Right lobe of liver (tissue), 6 donors: ENCODE measurements around the gene KBTBD6. TPM values are rescaled to one million over a fixed set of nuclear protein-coding genes. Genes with fewer than 3 reads are reported as not detected.
"Not testable (repeated sequence)": the region's sequence is repeated elsewhere in the genome, so short reads cannot be mapped to it uniquely, and the experiment has no call there.

Experiments used
- ATAC-seq, 4 donors: fragments of 200-7000 bp; cut with Tn5 transposase; one replicate each; pipeline ENCODE4 v1.9.1; 2020; ENCODE audit warnings: mild to moderate bottlenecking in 4 of 4, moderate library complexity in 4 of 4
- DNase-seq, 3 donors: peaks; one replicate each; pipeline ENCODE4 v3.0.0-alpha.2; 2020
- H3K27ac ChIP-seq, 3 donors: fragments of 200-600 bp; one replicate each; pipeline ENCODE4 v1.8.0; 2022
- H3K27me3 ChIP-seq, 2 donors: fragments of 200-600 bp; one replicate each; pipeline ENCODE4 v1.8.0; 2022
- H3K36me3 ChIP-seq, 4 donors: fragments of 200-600 bp; sonication (generic) in 1 of 4; one replicate each; pipeline versions ENCODE4 v1.5.1 to v1.8.0; 2017 to 2022; ENCODE audit warnings: control low read depth in 1 of 4
- H3K4me1 ChIP-seq, 4 donors: fragments of 200-600 bp; sonication (generic) in 1 of 4; one replicate each; pipeline versions ENCODE4 v1.5.1 to v1.8.0; 2017 to 2022; ENCODE audit warnings: control low read depth in 1 of 4
- H3K4me3 ChIP-seq, 3 donors: fragments of 200-600 bp; one replicate each; pipeline ENCODE4 v1.8.0; 2022
- H3K9me3 ChIP-seq, 4 donors: fragments of 200-600 bp; sonication (generic) in 1 of 4; one replicate each; pipeline versions ENCODE4 v1.5.1 to v1.8.0; 2017 to 2022; ENCODE audit warnings: control low read depth in 1 of 4
- CTCF ChIP-seq, 4 donors: fragments of 200-600 bp in 3 of 4; fragments of 450-650 bp in 1 of 4; IDR thresholded peaks; one replicate each; pipeline versions ENCODE4 v1.5.1 to v1.8.0; 2016 to 2022; ENCODE audit warnings: antibody characterized with exemption in 4 of 4, mild to moderate bottlenecking in 2 of 4
- POLR2A ChIP-seq: fragments of 450-650 bp; IDR thresholded peaks from one replicate; pipeline ENCODE4 v1.6.1; 2017; ENCODE audit warnings: antibody characterized with exemption, mild to moderate bottlenecking
- WGBS: methylation state at CpG from one replicate; pipeline ENCODE4 v1.1.6; 2018; ENCODE audit warnings: low coverage, low lambda C conversion rate; ENCODE audit not compliant: insufficient coverage; ENCODE audit errors: missing lambda C conversion rate; 5-methylcytosine and 5-hydroxymethylcytosine counted together
- intact Hi-C, 2 donors: fragments of 100-400 bp; cut with DNase I; formaldehyde crosslinking; loops; one replicate each; pipeline versions ENCODE4 v1.11.2 to v1.14.1; 2022
- total RNA-seq, 6 experiments: library from RNA; depleted of rRNA in 2 of 6; stranded (reverse); fragments of >200 nt in 2 of 6; fragmentation: NEBNext Ultra II Directional in 3 of 6; extraction: Animal tissue kit (Norgen Biotek cat#: 25700) in 3 of 6; gene quantifications; one replicate each; pipeline versions ENCODE4 v1.1.0 to v1.2.4, GENCODE V29; 2016 to 2023
- donor health status: DM: no; HTN: yes; CAD: no.
- donor health status: DM: no; HTN: no; CAD: no.
- donor health status: DM: no; HTN: no; CAD: no.
- donor health status: DM: no; HTN: yes; CAD: no.
- donor health status: DM: no; HTN: yes; CAD: no.

The KBTBD6 gene
- total RNA-seq, 6 experiments from 2014 or later, result 2.3 to 4.7 (median 3.7) TPM

DNA sequence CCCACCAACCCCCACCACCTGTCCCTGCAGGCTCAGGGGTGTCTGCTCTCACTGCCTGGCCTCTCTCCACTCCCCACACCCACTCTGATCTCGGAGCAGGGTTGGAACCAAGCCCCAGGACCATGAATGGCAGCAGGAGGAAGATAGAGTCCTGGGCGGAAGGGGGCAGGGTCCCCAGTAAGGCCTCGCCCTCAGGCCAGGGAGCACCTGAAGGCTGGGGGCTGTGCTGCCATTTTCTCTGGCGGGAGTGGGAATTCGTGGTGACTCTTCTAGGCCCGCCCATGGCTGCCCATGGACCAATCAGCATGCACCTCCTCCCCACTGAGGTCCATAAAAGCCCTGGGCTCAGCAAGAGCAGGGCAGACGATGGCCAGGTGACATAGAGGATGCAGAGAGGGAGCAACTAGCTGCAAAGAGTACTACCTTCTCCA lies 25.0 kb downstream of the KBTBD6 start:
- H3K4me3 ChIP-seq, result no peak overlapping the region
- no peaks in the 10 kb centered on the region for H3K9me3 ChIP-seq
- intact Hi-C loops, result no loop called here
- 100% methylated on average over 1 of the region's 7 CpGs for WGBS
- no peak for TF ChIP-seq CTCF (IDR thresholded peaks at IDR 0.05)
- TF ChIP-seq POLR2A, result no peak
- no peaks in the 10 kb centered on the region for H3K4me1 ChIP-seq
- DNase-seq, result no peak
- ATAC-seq, result no peak
- H3K27ac ChIP-seq, result no peak overlapping the region
- H3K36me3 ChIP-seq, result no peaks in the 10 kb centered on the region
- no peaks in the 10 kb centered on the region for H3K27me3 ChIP-seq

- no peak for DNase-seq
- intact Hi-C loops, result no loop called here
- 46% methylated on average over 3 of the region's 15 CpGs for whole genome bisulfite sequencing
Measured at GRCh38 chr13:41107104-41107571, 25.5 kb downstream of the KBTBD6 start.

GRCh38 chr13:41099986-41100385 lies 32.6 kb downstream of the KBTBD6 start:
- Histone ChIP-seq H3K36me3 (no peaks in the 10 kb centered on the region), H3K4me3 (no peak overlapping the region), H3K27ac (no peak overlapping the region), H3K9me3 (no peaks in the 10 kb centered on the region), H3K4me1 (peaks cover 0 to 13% (median 0%) of the 10 kb centered on the region in 4 donors), H3K27me3 (no peaks in the 10 kb centered on the region)
- DNase-seq (no peak), ATAC-seq (no peak)
- intact Hi-C loops, result no loop called here
- no peak for TF ChIP-seq CTCF (IDR thresholded peaks at IDR 0.05)
- no peak for TF ChIP-seq POLR2A

More at GRCh38 chr13:41107104-41107571, 25.5 kb downstream of the KBTBD6 start:
- no peak overlapping the region for H3K4me3 ChIP-seq
- no peak for ATAC-seq
- no peak overlapping the region for H3K27ac ChIP-seq
- no peaks in the 10 kb centered on the region for H3K27me3 ChIP-seq
- H3K4me1 ChIP-seq, result no peaks in the 10 kb centered on the region
- TF ChIP-seq CTCF (IDR thresholded peaks at IDR 0.05) (no peak), POLR2A (no peak)
- H3K36me3 ChIP-seq, result no peaks in the 10 kb centered on the region
- no peaks in the 10 kb centered on the region for H3K9me3 ChIP-seq

- no peak overlapping the region for H3K4me3 ChIP-seq
- ATAC-seq (no peak), DNase-seq (no peak)
- H3K9me3 ChIP-seq, result no peaks in the 10 kb centered on the region
- WGBS, result 93% methylated on average over 1 of the region's 1 CpG
- no peaks in the 10 kb centered on the region for H3K36me3 ChIP-seq
- H3K4me1 ChIP-seq, result peaks cover 0 to 13% (median 0%) of the 10 kb centered on the region in 4 donors
- TF ChIP-seq CTCF (IDR thresholded peaks at IDR 0.05), result no peak
- TF ChIP-seq POLR2A, result no peak
- intact Hi-C loops, result no loop called here
- H3K27me3 ChIP-seq, result no peaks in the 10 kb centered on the region
- H3K27ac ChIP-seq, result no peak overlapping the region
Measured at GRCh38 chr13:41098761-41099160, 33.8 kb downstream of the KBTBD6 start.

- H3K27me3 ChIP-seq, H3K4me1 ChIP-seq, intact Hi-C loops, ATAC-seq, H3K36me3 ChIP-seq, H3K9me3 ChIP-seq, H3K4me3 ChIP-seq, DNase-seq, H3K27ac ChIP-seq: not testable (repeated sequence)
- WGBS, result 100% methylated on average over 1 of the region's 2 CpGs
Measured at GRCh38 chr13:41095681-41096080, 36.9 kb downstream of the KBTBD6 start.
